G401 (cell line): ENCODE data around the gene CDKN2A. TPM values are rescaled to one million over a fixed set of nuclear protein-coding genes. Genes with fewer than 3 reads are reported as not detected.
"Not testable (repeated sequence)": the region's sequence is repeated elsewhere in the genome, so short reads cannot be mapped to it uniquely, and the experiment has no call there.

Experiments used
- DNase-seq: peaks from one replicate; pipeline ENCODE4 v3.0.0-alpha.2; 2015; ENCODE audit warnings: low spot score
- in situ Hi-C: cut with HindIII; loops from 2 replicates; pipeline ENCODE4 v1.10.0; 2016; ENCODE audit warnings: low sequenced_read_pairs, mixed read lengths
- total RNA-seq: library from RNA; depleted of rRNA; stranded (reverse); fragments of >200 nt; shearing (Covaris generic); gene quantifications from 2 replicates; pipeline ENCODE4 v1.2.3, GENCODE V29; 2014

Gene CDKN2A
- total RNA-seq, 1 experiment from 2014 or later: 8.4 TPM

DNA sequence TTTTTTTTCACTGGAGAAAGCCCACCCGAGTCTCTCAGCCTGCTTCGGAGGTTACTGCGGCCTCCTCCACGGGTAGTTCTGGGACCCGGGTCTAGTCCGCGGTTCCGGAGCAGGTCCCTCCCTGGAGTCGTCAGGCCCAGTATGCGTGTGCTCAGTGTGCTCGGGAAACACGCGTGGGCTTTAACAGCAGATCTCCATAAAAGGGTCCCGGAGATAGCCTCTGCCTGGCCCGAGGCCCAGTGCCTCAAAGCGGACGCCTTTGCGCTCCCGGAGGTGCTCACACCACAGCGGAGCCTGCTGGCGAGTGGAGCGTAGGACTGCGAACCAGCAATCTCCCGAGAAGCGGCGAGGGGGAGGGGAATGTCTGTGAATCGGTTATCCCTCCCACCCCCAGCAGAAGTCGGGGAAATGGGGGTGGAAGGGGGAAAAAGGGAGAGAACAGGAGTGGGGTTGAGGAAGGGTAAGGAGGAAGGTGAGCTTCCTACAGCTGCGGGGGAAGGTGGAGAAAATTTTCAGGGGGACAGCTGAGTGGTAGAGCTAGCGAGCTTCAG, 28.7 kb downstream of the CDKN2A start:
- in situ Hi-C loops: no loop called here
- no peak for DNase-seq

DNA sequence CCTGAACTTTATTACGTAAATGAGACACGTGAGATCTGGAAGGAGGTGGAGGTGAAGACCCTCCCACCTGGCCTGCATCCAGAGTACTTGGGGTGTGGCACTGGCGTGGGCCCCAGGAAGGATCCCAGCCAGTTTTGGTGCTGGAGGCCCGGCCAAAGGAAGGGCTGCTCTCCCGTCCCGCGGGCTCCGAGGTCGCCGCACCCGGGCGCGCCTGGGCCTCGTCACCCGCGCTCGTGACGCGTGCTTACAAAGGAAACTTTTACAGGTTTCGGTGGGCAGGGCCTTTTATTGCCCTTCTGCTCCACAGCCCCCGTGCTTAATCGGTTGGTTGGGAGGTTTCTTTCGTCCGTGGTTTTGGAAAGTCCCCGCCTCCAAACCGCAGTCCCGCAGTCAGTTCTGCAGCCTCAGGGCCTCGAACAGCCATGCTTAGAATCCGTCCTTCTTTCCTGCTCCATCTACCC, 29.2 kb downstream of the CDKN2A start:
- in situ Hi-C loops: no loop called here
- DNase-seq: no peak

DNA sequence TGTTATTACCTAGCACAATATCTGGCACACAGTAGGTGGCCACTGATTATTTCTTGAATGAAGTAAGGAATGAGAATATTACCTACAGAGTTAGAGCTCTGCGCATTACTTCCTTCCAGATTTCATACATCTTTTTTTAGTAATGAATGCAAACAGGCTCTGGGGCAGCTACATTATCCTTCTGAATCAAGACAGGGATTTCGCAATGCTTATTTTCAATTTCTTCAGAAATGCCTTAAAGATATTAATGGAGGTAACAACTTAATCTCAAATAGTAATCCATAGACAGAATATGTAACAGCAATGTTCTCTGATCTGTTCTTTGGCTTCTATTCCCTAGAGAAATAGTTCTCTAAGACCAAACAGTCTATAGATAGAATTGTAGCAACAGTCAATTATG, 32.6 kb downstream of the CDKN2A start:
- no peak for DNase-seq
- in situ Hi-C loops: no loop called here

DNA sequence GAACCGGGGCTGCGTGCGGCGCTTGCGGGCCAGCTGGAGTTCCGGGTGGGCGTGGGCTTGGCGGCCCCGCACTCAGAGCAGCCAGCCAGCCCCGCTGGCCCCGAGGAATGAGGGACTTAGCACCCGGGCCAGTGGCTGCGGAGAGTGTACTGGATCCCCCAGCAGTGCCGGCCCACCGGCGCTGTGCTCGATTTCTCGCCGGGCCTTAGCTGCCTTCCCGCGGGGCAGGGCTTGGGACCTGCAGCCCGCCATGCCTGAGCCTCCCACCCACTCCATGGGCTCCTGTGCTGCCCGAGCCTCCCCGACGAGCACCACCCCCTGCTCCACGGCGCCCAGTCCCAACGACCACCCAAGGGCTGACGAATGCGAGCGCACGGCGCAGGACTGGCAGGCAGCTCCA, 34.9 kb downstream of the CDKN2A start:
- in situ Hi-C loops, DNase-seq: not testable (repeated sequence)

DNA sequence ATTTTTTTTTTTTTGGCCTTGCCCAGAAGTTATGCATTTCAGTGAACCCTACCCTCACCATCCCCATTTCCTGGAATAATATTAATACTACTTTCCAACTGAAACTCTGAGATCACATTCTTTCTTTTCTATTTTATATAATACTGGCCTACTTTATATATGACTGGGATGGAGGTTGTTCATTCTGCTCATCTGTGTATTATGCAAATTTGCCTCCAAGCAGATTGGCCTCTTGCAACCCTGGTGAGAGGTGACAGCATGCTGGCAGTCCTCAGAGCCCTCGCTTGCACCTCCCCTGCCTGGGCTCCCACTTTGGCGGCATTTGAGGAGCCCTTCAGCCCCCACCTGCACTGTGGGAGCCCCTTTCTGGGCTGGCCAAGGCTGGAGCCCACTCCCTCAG, 35.4 kb downstream of the CDKN2A start:
- in situ Hi-C loops: no loop called here

DNA sequence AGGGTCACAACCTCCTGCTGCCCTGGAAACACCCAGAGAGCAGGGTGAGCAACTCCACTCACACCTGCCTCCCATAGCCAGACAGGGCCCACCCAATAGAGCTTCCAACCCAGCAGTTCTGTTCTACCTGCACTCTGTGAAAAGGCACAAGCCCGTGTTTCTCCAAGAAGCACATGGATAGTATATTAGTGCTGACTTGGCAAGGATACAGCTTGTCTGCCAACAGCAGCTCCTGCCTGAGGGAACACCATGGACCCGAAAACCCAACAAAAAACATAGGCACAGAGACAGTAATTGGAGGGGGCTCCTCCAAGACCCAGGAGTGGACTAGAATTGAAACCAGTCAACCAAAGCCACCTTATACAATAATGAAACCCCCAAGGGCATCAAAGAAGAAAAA, 48.6 kb downstream of the CDKN2A start:
- in situ Hi-C loops: no loop called here
- no peak for DNase-seq

More for the DNA sequence above, 35.4 kb downstream of the CDKN2A start:
- DNase-seq: no peak

DNA sequence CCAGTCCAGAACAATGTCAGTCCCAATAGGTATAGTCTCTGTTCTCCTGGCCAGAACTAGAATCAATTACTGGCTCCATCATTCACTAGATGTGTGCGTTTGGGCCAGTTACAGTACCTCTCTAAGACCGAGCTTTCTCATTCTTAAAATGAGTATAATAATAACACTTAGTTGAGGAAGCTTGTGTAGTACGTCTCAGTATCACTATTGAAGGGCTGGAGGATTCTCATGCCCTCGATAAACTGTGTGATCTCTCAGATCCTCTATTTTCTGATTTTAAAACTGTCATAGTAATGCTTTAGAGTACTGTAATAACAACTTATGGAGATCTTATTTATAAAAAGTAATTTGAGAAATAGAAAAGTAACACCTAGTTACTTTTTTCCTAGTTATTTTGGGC, 50.7 kb downstream of the CDKN2A start:
- in situ Hi-C loops: no loop called here
- no peak for DNase-seq

DNA sequence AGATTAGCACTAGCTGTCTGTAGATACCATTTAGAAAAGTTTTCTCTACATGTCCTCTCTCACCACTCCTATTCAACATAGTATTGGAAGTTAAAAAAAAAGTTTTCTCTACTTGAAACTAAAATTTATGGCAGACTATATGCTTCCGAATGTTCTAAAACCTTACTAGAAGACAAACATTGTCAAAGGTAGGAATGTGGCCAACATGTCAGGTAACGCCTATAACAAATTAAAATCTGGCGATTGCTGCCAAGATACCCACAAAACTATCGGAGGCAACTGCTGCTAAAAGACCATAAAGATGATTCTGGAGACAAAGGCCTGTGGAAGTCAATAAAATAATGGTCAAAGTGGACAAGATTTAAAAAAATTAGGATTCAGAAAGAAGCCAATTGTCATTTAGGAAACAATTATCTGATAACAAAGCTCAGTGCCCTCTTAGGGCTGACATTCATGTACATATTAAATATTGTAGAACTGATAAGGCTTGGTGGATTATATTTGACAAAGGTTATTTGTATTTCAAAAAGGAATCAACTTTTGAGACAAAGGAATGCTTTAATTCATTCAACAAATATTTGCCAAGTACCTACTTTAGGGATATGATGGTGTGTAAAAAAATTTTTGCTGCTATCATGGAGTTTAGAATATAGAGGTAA, 52.7 kb downstream of the CDKN2A start:
- no peak for DNase-seq
- in situ Hi-C loops: no loop called here

DNA sequence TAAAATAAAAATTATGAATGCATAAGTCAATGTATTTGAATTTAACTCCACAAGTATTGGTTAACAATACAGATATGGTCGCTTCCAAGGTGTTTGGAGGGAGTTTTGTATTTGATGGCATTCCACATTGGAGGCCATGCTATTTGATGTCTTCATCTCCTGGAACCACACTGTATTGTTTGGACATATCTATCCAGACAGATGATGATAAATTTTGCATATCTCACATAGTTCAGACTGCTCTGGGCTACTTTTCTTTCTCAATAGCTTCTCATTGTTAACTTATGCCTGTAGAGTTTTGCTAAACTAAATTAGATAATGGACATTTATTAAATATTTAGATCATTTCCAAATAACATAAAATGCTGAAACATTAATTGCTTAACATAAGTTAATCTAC, 58.0 kb downstream of the CDKN2A start:
- in situ Hi-C loops: no loop called here

DNA sequence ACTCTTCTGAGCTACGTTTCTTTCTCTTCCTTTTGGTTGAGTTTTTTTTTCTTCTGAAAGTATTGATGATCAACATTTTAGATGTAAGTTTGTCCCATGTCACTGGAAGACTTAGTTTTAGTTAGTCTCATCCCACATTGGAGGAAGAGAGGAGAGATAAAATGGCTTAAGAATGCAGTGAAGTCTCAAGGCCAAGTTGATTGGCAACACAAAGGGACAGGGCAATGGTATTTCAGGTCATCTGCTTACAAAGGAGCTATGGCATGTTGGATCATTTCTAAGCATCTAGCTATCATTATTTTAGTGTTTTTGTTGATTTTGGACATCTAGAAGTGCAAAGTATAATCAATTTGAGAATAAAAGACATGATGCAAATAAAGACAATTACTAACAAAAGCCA, 58.6 kb downstream of the CDKN2A start:
- no peak for DNase-seq
- in situ Hi-C loops: no loop called here

More for the DNA sequence above, 58.0 kb downstream of the CDKN2A start:
- no peak for DNase-seq

DNA sequence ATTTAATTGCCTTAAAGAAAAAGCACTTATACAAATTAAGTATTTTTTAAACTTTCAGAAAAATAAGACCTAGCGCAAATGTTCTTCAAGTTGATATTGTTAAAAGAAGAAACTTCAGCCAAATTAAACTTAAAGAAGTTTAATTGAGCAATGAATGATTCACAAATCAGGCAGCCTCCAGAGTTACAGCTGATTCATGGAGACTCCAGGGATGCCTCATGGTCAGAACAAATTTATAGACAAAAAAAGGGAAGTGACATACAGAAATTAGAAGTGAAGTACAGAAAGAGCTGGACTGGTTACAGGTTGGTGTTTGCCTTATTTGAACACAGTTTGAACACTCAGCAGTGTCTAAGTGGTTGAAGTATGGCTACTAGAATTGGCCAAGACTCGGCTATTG, 60.3 kb downstream of the CDKN2A start:
- in situ Hi-C loops: no loop called here
- no peak for DNase-seq

DNA sequence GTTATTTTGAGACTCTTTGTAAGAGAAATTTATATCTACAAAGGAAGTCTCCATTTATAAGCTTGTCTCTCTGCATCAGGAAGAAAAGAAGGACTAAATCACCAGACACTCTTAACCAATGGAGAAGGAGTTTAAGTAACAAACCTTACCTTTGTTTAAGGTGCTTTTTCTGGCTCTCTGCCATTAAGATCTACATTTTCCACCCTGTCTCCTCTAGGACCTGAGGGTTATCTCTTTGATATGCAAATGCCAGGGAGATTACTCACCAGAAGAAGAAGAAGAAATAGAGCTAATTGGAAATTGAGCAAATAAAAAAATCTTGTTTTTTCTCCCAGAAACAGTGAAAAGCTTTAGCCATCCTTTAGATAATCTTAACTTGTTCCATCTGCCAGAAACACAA, 60.9 kb downstream of the CDKN2A start:
- in situ Hi-C loops: no loop called here
- DNase-seq: no peak

DNA sequence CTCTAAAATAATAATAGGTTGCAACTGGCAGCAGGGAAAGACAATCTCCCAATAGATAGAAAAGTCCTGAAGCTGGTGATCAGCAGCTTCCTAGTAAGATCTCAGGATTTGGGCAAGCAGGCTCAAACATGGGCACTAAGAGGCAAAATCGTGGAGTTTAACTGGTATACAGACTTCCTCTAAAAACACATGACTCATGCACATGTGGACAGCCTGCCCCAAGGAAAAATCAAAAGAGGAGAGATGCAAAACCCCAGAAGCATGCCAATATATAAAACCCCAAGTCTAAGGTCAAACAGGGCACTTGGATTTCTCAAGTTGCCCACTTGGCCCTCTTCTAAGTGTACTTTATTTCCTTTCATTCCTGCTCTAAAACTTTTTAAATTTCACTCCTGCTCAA, 62.8 kb downstream of the CDKN2A start:
- no peak for DNase-seq
- in situ Hi-C loops: no loop called here

DNA sequence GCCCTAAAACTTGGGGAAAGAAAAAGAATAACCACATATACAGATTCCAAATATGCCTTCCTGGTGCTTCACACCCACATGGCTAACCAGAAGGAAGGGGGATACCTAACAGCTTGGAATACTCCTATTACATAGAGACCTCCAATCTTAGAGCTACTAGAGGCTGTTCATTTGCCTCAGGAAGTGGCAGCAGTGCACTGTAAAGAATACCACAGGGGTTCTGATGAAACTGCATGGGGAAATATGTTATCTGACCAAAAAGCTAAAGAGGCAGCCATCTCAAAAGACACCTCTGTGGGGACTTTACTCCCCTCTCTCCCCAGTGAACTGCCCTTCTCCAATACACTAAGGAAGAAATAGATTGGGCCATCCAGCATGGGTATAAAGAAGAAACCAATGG, 66.4 kb downstream of the CDKN2A start:
- in situ Hi-C loops: no loop called here
- no peak for DNase-seq

DNA sequence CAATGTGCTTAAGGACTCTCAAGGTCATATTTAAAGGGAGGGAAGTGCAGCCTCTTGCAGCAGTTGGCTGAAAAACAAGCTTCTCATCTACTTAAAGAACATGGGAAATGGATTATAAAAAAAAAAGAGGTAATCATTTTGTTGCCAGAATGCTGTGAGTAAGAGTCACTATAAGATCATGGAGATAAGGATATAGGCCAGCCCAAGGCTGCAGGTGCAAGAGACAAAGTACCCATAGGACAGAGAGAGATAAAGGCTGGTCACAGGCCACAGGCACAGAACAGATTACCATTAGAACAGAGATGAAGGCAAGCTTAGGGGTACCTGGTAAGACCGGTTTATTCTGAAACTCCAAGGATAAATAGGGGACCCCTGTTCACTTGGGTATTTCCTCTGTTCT, 70.5 kb downstream of the CDKN2A start:
- in situ Hi-C loops: no loop called here
- no peak for DNase-seq

DNA sequence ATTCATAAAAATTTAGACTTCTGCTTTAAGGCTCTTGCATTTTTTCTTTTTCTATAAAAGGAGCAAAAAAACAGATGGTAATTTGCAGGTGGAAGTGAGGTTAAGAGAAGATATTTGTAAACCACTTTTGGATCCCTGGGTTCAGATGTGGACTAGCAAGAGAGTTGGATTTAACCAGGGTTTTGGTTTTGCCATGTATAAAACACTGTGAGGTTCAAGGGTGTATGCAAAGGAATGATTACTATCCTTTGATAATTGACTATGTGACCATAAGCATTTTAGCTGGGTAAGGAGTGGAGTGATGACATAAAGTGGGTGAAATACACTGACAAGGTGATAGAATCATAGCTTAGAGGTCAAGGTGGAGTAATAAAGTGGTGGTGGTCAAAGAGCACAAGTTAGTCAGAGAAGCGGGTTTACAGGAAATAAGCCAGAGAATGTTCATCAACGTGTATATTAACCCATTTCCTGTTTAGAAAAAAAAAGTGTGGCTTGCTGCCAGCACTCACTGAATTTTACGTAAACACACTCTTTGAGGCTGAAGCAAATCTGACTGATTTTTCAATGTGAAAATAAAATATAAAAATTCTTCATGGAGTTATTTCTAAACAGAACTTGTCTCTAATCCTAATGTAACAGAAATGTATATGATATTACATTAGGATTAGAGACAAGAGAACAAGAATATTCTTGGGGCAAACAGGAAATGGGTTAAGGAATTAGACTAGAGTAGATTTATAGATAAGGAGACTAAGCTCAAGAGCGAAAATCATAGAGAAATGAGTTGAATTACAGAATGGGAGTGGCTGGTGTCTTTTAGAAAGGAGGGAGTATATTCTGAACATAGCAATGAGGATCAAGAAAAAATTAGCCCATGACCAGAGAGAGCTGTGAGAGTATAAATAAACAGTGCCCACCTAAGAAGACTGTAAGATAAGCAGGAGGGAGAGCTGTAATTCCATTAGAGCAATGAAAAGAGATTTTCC, 74.5 kb downstream of the CDKN2A start:
- in situ Hi-C loops: no loop called here
- no peak for DNase-seq
